Measurements from ENCODE around the gene UBQLNL.

GRCh38 chr11:5521540-5521939, 5.0 kb upstream of the UBQLNL start:
- no peak for TF ChIP-seq EP300 (IDR thresholded peaks at IDR 0.05)
- no peak for TF ChIP-seq POLR2AphosphoS5 (IDR thresholded peaks at IDR 0.05)
- TF ChIP-seq CTCF (IDR thresholded peaks at IDR 0.05) = no peak
- no peak for TF ChIP-seq POLR2A (IDR thresholded peaks at IDR 0.05)

Measured in suprapubic skin (tissue), 4 donors.